ENCODE results near the gene LRFN2. TPM values are rescaled to one million over a fixed set of nuclear protein-coding genes. Genes with fewer than 3 reads are reported as not detected.
A peak's percentile ranks its signal among the peaks of the same experiment; 100 is the strongest.

The LRFN2 gene
- total RNA-seq, 1 donor from 2014 or later: not detected

GRCh38 chr6:40438246-40438887 lies 148.8 kb downstream of the LRFN2 start:
- H3K36me3 Mint-ChIP-seq (ENCODE audit: low read depth): no peaks in the 10 kb centered on the region
- H3K27ac Mint-ChIP-seq (ENCODE audit: unreplicated experiment): no peak overlapping the region
- no peaks in the 10 kb centered on the region for H3K9me3 Mint-ChIP-seq
- no peaks in the 10 kb centered on the region for H3K27me3 Mint-ChIP-seq (ENCODE audit: low read depth)
- DNase-seq (ENCODE audit: low read depth, low spot score): no peak
- H3K4me1 Mint-ChIP-seq: no peaks in the 10 kb centered on the region
- TF ChIP-seq CTCF (conservative IDR thresholded peaks at IDR 0.05): no peak
- H3K4me3 Mint-ChIP-seq: no peak overlapping the region

GRCh38 chr6:40437631-40438030 lies 149.5 kb downstream of the LRFN2 start:
- TF ChIP-seq CTCF (conservative IDR thresholded peaks at IDR 0.05): no peak
- peak overlapping the region; percentile 9 for H3K27ac Mint-ChIP-seq (ENCODE audit: unreplicated experiment)
- H3K9me3 Mint-ChIP-seq: no peaks in the 10 kb centered on the region
- no peak overlapping the region for H3K4me3 Mint-ChIP-seq
- H3K27me3 Mint-ChIP-seq (ENCODE audit: low read depth): no peaks in the 10 kb centered on the region
- H3K4me1 Mint-ChIP-seq: no peaks in the 10 kb centered on the region
- no peak for DNase-seq (ENCODE audit: low read depth, low spot score)
- no peaks in the 10 kb centered on the region for H3K36me3 Mint-ChIP-seq (ENCODE audit: low read depth)

GRCh38 chr6:40436685-40437604 lies 150.2 kb downstream of the LRFN2 start:
- Mint-ChIP-seq H3K27me3 (ENCODE audit: low read depth) (no peaks in the 10 kb centered on the region), H3K4me1 (no peaks in the 10 kb centered on the region), H3K27ac (ENCODE audit: unreplicated experiment) (no peak overlapping the region), H3K9me3 (no peaks in the 10 kb centered on the region), H3K36me3 (ENCODE audit: low read depth) (no peaks in the 10 kb centered on the region), H3K4me3 (no peak overlapping the region)
- TF ChIP-seq CTCF (conservative IDR thresholded peaks at IDR 0.05): no peak
- no peak for DNase-seq (ENCODE audit: low read depth, low spot score)

GRCh38 chr6:40432982-40433381 lies 154.2 kb downstream of the LRFN2 start:
- Mint-ChIP-seq H3K4me1 (no peaks in the 10 kb centered on the region), H3K9me3 (no peaks in the 10 kb centered on the region), H3K4me3 (no peak overlapping the region), H3K27me3 (ENCODE audit: low read depth) (no peaks in the 10 kb centered on the region), H3K27ac (ENCODE audit: unreplicated experiment) (no peak overlapping the region), H3K36me3 (ENCODE audit: low read depth) (no peaks in the 10 kb centered on the region)
- DNase-seq (ENCODE audit: low read depth, low spot score): no peak
- no peak for TF ChIP-seq CTCF (conservative IDR thresholded peaks at IDR 0.05)

GRCh38 chr6:40431706-40432105 lies 155.5 kb downstream of the LRFN2 start:
- Mint-ChIP-seq H3K4me1 (no peaks in the 10 kb centered on the region), H3K4me3 (no peak overlapping the region), H3K27me3 (ENCODE audit: low read depth) (no peaks in the 10 kb centered on the region), H3K36me3 (ENCODE audit: low read depth) (no peaks in the 10 kb centered on the region), H3K27ac (ENCODE audit: unreplicated experiment) (no peak overlapping the region), H3K9me3 (no peaks in the 10 kb centered on the region)
- no peak for DNase-seq (ENCODE audit: low read depth, low spot score)
- TF ChIP-seq CTCF (conservative IDR thresholded peaks at IDR 0.05): no peak

Measured in neural crest cell (in vitro differentiated cells).